Cardiac fibroblast (primary cell): ENCODE measurements around the gene EGR2.

Experiments used
- DNase-seq, 2 donors: peaks; one replicate each; pipeline versions ENCODE4 v3.0.0 to v3.0.0-alpha.2; 2010; ENCODE audit warnings: low read depth in 2 of 2
- H3K4me3 ChIP-seq, 2 donors: replicated peaks in 1 of 2; 1 replicate in 1 of 2; 2 replicates in 1 of 2; pipeline ENCODE4 v1.5.1; 2011; ENCODE audit warnings: low read depth in 2 of 2, low read length in 2 of 2, mild to moderate bottlenecking in 2 of 2, moderate library complexity in 1 of 2
- TF ChIP-seq, protein P1 (sequence below): IDR thresholded peaks from one replicate; pipeline ENCODE4 v1.5.1; 2011; ENCODE audit warnings: low read depth, mild to moderate bottlenecking, low read length, inconsistent platforms

Gene EGR2

DNA sequence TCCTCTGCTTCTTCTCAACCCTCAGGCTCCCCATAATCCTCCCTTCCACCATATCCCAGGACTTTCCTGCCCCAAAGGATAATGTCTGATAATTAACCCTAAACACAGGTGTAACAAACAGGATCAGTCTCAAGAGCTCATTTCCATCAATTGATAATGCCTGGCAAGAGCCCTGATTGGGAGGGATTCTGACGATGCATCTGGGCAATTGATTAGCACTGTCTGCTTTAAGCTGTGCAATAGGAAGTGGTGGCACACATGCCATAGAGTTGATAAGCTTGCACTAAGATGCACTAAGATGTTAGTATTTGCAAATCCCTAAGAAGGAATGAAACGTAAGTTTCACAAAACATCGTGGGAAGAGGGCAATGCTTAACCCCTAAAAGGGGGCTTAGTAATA, 27.4 kb upstream of the EGR2 start:
- TF ChIP-seq, protein P1, sequence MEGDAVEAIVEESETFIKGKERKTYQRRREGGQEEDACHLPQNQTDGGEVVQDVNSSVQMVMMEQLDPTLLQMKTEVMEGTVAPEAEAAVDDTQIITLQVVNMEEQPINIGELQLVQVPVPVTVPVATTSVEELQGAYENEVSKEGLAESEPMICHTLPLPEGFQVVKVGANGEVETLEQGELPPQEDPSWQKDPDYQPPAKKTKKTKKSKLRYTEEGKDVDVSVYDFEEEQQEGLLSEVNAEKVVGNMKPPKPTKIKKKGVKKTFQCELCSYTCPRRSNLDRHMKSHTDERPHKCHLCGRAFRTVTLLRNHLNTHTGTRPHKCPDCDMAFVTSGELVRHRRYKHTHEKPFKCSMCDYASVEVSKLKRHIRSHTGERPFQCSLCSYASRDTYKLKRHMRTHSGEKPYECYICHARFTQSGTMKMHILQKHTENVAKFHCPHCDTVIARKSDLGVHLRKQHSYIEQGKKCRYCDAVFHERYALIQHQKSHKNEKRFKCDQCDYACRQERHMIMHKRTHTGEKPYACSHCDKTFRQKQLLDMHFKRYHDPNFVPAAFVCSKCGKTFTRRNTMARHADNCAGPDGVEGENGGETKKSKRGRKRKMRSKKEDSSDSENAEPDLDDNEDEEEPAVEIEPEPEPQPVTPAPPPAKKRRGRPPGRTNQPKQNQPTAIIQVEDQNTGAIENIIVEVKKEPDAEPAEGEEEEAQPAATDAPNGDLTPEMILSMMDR, result no peak
- no peak for DNase-seq

DNA sequence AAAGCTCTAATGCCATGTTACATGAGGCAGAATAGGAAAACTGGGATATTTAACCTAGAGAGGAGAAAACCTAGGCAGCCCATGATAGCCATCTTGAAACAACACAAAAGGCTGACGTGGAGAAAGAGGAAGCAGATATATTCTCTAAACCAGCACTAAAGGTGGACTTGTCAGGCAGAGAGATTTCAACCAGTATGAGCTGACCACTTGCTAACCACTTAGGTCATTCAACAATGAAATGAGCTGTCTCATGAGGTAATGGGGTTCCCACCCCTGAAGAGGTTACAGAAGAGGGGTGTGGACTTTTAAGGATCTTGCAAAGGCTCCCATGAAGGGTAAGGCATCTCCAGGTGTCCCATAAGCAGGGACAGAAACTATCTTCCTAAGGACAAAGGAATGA, 26.8 kb upstream of the EGR2 start:
- TF ChIP-seq, protein P1, result no peak
- no peak for DNase-seq
- H3K4me3 ChIP-seq, result no peak overlapping the region

More for the DNA sequence above, 27.4 kb upstream of the EGR2 start:
- no peak overlapping the region for H3K4me3 ChIP-seq

DNA sequence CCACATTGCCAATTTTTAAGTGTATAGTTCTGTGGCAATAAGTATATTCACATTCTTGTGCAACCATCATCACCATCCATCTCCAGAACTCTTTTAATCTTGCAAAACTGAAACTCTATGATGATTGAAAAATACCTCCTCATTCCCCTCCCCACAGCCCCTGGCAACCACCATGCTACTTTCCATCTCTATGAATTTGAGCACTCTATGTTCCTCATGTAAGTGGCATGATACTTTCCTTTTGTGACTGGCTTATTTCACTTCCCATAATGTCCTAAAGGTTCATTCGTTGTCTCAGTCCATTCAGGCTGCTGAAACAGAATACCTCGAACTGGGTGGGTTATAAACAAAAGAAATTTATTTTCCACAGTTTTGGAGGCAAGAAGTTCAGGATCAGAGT, 23.4 kb upstream of the EGR2 start:
- TF ChIP-seq, protein P1, result no peak
- H3K4me3 ChIP-seq, result no peak overlapping the region
- DNase-seq, result no peak

DNA sequence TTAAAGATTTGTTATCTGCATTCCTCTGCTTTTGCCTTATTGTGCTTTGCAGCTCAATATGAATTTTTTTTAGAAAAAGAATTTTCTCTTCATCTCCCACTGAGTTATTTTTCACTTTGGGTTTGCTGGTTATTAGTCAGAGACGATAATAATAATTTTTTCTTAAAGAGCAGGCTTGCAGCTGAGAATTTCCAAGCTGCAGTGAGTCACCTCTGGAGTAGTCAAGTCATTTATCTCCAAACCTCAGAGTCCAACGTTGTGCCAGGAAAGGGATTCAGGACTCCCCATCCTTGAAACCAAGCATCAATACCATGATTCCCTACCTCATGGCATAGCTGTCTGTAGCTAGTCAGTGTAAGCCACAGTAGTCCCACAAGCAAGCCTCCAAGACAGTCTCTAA, 15.2 kb upstream of the EGR2 start:
- TF ChIP-seq, protein P1, result no peak
- peak; percentile 79 to 82 for DNase-seq
- no peak overlapping the region for H3K4me3 ChIP-seq

DNA sequence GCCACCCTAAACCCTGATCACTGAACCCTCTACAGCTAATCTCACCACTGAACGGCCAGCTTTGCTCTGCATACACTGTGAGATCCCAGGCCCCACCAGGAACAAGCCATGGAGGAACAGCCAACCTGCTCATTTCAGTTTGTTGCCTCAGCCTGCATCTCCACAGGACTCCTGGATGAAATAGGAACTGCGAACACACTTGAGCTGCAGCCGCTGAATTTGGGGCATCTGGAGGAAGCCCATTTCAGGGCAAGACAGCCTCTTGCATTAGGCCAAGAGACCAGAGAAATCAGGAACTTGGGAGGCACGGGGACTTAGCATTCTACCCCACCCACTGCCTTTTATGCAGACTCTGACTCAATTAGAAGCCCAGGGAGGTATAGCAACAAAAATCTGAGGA, 14.5 kb upstream of the EGR2 start:
- no peak overlapping the region for H3K4me3 ChIP-seq
- no peak for DNase-seq
- TF ChIP-seq, protein P1, result no peak

DNA sequence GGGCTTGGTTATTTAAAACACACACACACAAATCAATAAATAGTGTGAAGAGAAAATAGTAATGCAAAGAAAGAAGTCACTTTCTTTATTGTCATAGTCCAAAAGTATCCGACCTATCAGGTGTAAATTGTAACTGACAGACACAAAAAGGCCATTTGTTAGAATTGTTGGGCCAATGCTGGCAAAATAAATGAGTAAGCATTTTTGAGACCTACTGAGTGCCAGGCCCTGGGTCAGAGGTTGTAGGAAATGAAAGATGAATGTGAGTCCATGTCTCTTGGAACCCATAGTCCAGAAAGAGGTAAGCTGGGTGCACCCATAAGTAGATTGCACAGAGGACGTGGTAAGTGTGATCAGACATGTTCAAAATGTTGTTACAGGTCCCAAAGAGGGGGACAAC, 13.5 kb upstream of the EGR2 start:
- no peak overlapping the region for H3K4me3 ChIP-seq
- no peak for DNase-seq
- TF ChIP-seq, protein P1, result no peak

DNA sequence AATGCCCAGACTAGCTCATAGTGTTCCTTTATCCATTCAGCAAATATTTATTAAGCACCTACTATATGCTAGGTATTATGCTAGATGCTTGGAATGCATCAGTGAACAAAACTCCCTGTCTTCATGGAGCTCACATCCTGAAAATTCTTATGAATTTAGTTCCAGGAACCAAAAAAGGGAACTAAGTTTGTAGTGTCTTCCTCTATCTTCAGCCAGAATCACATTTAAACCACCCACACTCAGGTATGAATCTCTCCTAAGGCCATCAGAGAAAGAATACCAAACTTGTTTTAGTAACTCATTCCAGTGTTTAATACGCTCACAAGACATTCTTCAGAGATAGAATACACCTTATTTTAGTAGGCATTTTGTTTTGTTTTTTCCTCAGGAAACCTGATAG, 10.1 kb upstream of the EGR2 start:
- TF ChIP-seq, protein P1, result no peak
- no peak overlapping the region for H3K4me3 ChIP-seq
- no peak for DNase-seq
